K562 (cell line): Measurements from ENCODE around the gene BHLHE23. TPM values are rescaled to one million over a fixed set of nuclear protein-coding genes. Genes with fewer than 3 reads are reported as not detected.

Experiments used
- ATAC-seq: fragments of 200-7000 bp; cut with Tn5 transposase; 3 replicates; pipeline ENCODE4 v1.9.1; 2020; ENCODE audit warnings: moderate library complexity
- BruUV-seq: library from RNA; stranded (reverse); fragments of 400-500 nt; replicated peaks from 2 replicates; lab custom pipeline; 2021; lab: Mats Ljungman, UMichigan
- CTCF ChIA-PET: fragments of 300-600 bp; formaldehyde crosslinking; extraction: SDS; loops from one replicate; lab custom pipeline; 2021; ENCODE audit warnings: low intra/inter-chr PET ratio; lab: Yijun Ruan, JAX
- POLR2A ChIA-PET: fragments of 300-600, 350-650 bp; sonication (Branson Sonifier 250); formaldehyde crosslinking; extraction: SDS; loops from one replicate; lab custom pipeline; 2021; ENCODE audit warnings: antibody characterized with exemption, inconsistent platforms; lab: Yijun Ruan, JAX
- DNase-seq, 4 experiments: peaks; one replicate each; pipeline versions ENCODE4 v3.0.0 to v3.0.0-alpha.2; 2011 to 2018; ENCODE audit warnings: low spot score in 3 of 4, mixed read lengths in 3 of 4; ENCODE audit errors: extremely low read depth in 1 of 4
- FAIRE-seq: peaks from 2 replicates; lab custom pipeline; 2011; peaks lifted over from hg19 to GRCh38; lab: Jason Lieb, UNC
- H2AFZ ChIP-seq: 2 replicates; pipeline ENCODE4 v1.6.0; 2011; ENCODE audit warnings: low read depth, low read length, control low read depth, inconsistent platforms
- H3K27ac ChIP-seq: fragments of 200-600 bp; 3 replicates; pipeline ENCODE4 v1.8.0; 2011; ENCODE audit warnings: low read depth, mild to moderate bottlenecking, control low read depth, inconsistent platforms, low read length, moderate library complexity, mixed read lengths; ENCODE audit errors: extremely low read depth
- H3K27me3 ChIP-seq, 2 experiments: fragments of 300-600 bp in 1 of 2; 2 replicates in 1 of 2; 3 replicates in 1 of 2; pipeline versions ENCODE4 v1.6.0 to v1.8.0; 2011; ENCODE audit warnings: inconsistent platforms in 2 of 2, low read length in 2 of 2, mild to moderate bottlenecking in 1 of 2, mixed read lengths in 1 of 2, moderate library complexity in 1 of 2; ENCODE audit not compliant: control insufficient read depth in 2 of 2, insufficient read depth in 2 of 2
- H3K36me3 ChIP-seq: fragments of 300-600 bp; 3 replicates; pipeline ENCODE4 v1.8.0; 2011; ENCODE audit warnings: mild to moderate bottlenecking, low read length, inconsistent platforms; ENCODE audit not compliant: control insufficient read depth, insufficient read depth
- H3K4me1 ChIP-seq, 2 experiments: fragments of 200-600 bp in 1 of 2; replicated peaks in 1 of 2; 2 replicates in 1 of 2; 3 replicates in 1 of 2; pipeline versions ENCODE4 v1.5.1 to v1.8.0; 2011; ENCODE audit warnings: inconsistent platforms in 2 of 2, low read length in 2 of 2, mild to moderate bottlenecking in 1 of 2, mixed read lengths in 1 of 2, moderate library complexity in 1 of 2; ENCODE audit not compliant: control insufficient read depth in 2 of 2, insufficient read depth in 2 of 2
- H3K4me2 ChIP-seq: 2 replicates; pipeline ENCODE4 v1.6.1; 2011; ENCODE audit warnings: low read length, control low read depth, inconsistent platforms, mixed read lengths; ENCODE audit not compliant: insufficient read depth
- H3K4me3 ChIP-seq: fragments of 200-600 bp; sonication (generic), shearing (Covaris generic); 2 replicates; pipeline ENCODE4 v1.5.1; 2016; ENCODE audit warnings: control low read depth, inconsistent platforms
- H3K79me2 ChIP-seq: fragments of 200-600 bp; 3 replicates; pipeline ENCODE4 v1.8.0; 2011; ENCODE audit warnings: low read length, inconsistent platforms; ENCODE audit not compliant: control insufficient read depth, insufficient read depth
- H3K9ac ChIP-seq, 2 experiments: 2 replicates each; pipeline versions ENCODE4 v1.6.0 to v1.6.1; 2011; ENCODE audit warnings: low read depth in 2 of 2, low read length in 2 of 2, control low read depth in 1 of 2, inconsistent platforms in 1 of 2, mild to moderate bottlenecking in 1 of 2, mixed read lengths in 1 of 2; ENCODE audit not compliant: insufficient read depth in 1 of 2
- H3K9me1 ChIP-seq: one replicate; pipeline ENCODE4 v1.6.0; 2011; ENCODE audit warnings: inconsistent platforms, mild to moderate bottlenecking, low read length, moderate library complexity; ENCODE audit not compliant: control insufficient read depth, insufficient read depth
- H3K9me3 ChIP-seq: replicated peaks from 2 replicates; pipeline ENCODE4 v1.5.1; 2011; ENCODE audit warnings: low read depth, low read length, inconsistent platforms; ENCODE audit not compliant: control insufficient read depth, insufficient read depth
- H4K20me1 ChIP-seq: replicated peaks from 2 replicates; pipeline ENCODE4 v1.6.1; 2011; ENCODE audit warnings: low read length, inconsistent platforms, mixed read lengths; ENCODE audit not compliant: control insufficient read depth, insufficient read depth
- BCLAF1 ChIP-seq, 2 experiments: fragments of 450-650 bp in 1 of 2; IDR thresholded peaks; 2 replicates each; pipeline ENCODE4 v1.6.1; 2011 to 2017; ENCODE audit warnings: low read depth in 2 of 2, antibody characterized with exemption in 1 of 2, borderline replicate concordance in 1 of 2, low read length in 1 of 2, mild to moderate bottlenecking in 1 of 2, mixed read lengths in 1 of 2; ENCODE audit not compliant: control insufficient read depth in 1 of 2
- FOXJ3 ChIP-seq: sonication (generic); formaldehyde crosslinking; IDR thresholded peaks from 2 replicates; pipeline ENCODE4 v1.4.0; 2020; ENCODE audit warnings: mild to moderate bottlenecking, missing genetic modification reagents
- GATAD2B ChIP-seq: fragments of 450-650 bp; IDR thresholded peaks from 2 replicates; pipeline ENCODE4 v1.6.1; 2017; ENCODE audit warnings: mild to moderate bottlenecking, borderline replicate concordance
- PYGO2 ChIP-seq: fragments of 450-650 bp; IDR thresholded peaks from 2 replicates; pipeline ENCODE4 v1.6.1; 2016; ENCODE audit warnings: mild to moderate bottlenecking, missing genetic modification characterization, moderate library complexity, missing compliant biosample characterization
- RFX5 ChIP-seq: IDR thresholded peaks from 2 replicates; pipeline ENCODE4 v1.6.1; 2011; ENCODE audit warnings: low read depth, mild to moderate bottlenecking, improper control_type of control experiment, low read length
- SMAD3 ChIP-seq: fragments of 450-650 bp; formaldehyde crosslinking; conservative IDR thresholded peaks from 2 replicates; pipeline ENCODE4 v1.4.0; 2020; ENCODE audit warnings: mild to moderate bottlenecking
- SREBF2 ChIP-seq: sonication (generic); formaldehyde crosslinking; IDR thresholded peaks from 2 replicates; pipeline ENCODE4 v1.4.0; 2020; ENCODE audit warnings: mild to moderate bottlenecking, missing genetic modification reagents
- ZNF41 ChIP-seq: fragments of 250-450 bp; sonication (Bioruptor Pico); conservative IDR thresholded peaks from 2 replicates; pipeline ENCODE4 v1.4.0; 2020; ENCODE audit warnings: mild to moderate bottlenecking
- WGBS: fragments of 100-300 bp; shearing (Covaris generic); methylation state at CpG from one replicate; pipeline ENCODE4 v1.1.6; 2016; ENCODE audit warnings: low coverage, mixed read lengths; ENCODE audit not compliant: insufficient coverage; ENCODE audit errors: missing lambda C conversion rate; 5-methylcytosine and 5-hydroxymethylcytosine counted together
- in situ Hi-C: fragments of 300-500 bp; cut with MboI; formaldehyde crosslinking; loops from 4 replicates; pipeline ENCODE4 v1.15.0; 2018; ENCODE audit warnings: inconsistent platforms, mixed read lengths
- intact Hi-C: fragments of 100-400 bp; cut with micrococcal nuclease; formaldehyde crosslinking; loops from 2 replicates; pipeline ENCODE4 v1.14.2; 2022
- polyA plus RNA-seq, 8 experiments: library from polyadenylated mRNA; depleted of rRNA in 4 of 8; stranded (reverse) in 5 of 8; unstranded in 3 of 8; fragments of >200 nt; fragmentation: Nextera tagmentation in 2 of 8; fragmentation: Illumina TruSeq in 1 of 8; extraction: Ambion mirVana in 2 of 8; extraction: Trizol in 1 of 8; gene quantifications; 2 replicates each; pipeline versions ENCODE4 v1.2.1 to v1.2.3, GENCODE V29; 2011 to 2014; ENCODE audit warnings: inconsistent platforms in 1 of 8, missing spikeins in 1 of 8
- total RNA-seq, 7 experiments: library from RNA; depleted of rRNA in 6 of 7; stranded (reverse); fragments of >200 nt in 6 of 7; fragmentation: Illumina TruSeq in 2 of 7; extraction: Trizol in 2 of 7; gene quantifications; 2 replicates each; pipeline versions ENCODE4 v1.2.1 to v1.2.3, GENCODE V29; 2011 to 2021; ENCODE audit warnings: low replicate concordance in 1 of 7
- TF ChIP-seq, protein P1 (sequence below): fragments of 450-650 bp; IDR thresholded peaks from 2 replicates; pipeline ENCODE4 v1.6.1; 2017; ENCODE audit warnings: antibody characterized with exemption

Gene BHLHE23
- total and polyA plus RNA-seq, 9 of the 15 experiments (the other 6 are each of a cell fraction or from before 2014, with no cell fraction given), result not detected

- H3K4me3 ChIP-seq, result no peak overlapping the region
- peaks cover 36 to 85% of the 10 kb centered on the region in 2 experiments for H3K27me3 ChIP-seq
- H2AFZ ChIP-seq, result no peak overlapping the region
- no peaks in the 10 kb centered on the region for H3K36me3 ChIP-seq
- no peak for FAIRE-seq
- peaks cover 5% of the 10 kb centered on the region for H4K20me1 ChIP-seq
- in situ Hi-C loops, result no loop called here
- H3K9me1 ChIP-seq, result no peaks in the 10 kb centered on the region
- H3K9me3 ChIP-seq, result no peaks in the 10 kb centered on the region
- ATAC-seq, result no peak
- peaks cover 0 to 12% of the 10 kb centered on the region in 2 experiments; a peak in 2 of 5 replicates for H3K4me1 ChIP-seq
- no TSS peak for BruUV-seq
- ChIA-PET POLR2A (interaction anchor here (0.6 to 0.8 kb wide), 3 partner anchors 16 to 168 kb away, joined by 3 read pairs; partner anchors contain the start of gene YTHDF1), CTCF (no interaction called here)
- H3K79me2 ChIP-seq, result no peaks in the 10 kb centered on the region
- WGBS, result 0% methylated on average over 10 of the region's 10 CpGs
- H3K27ac ChIP-seq, result no peak overlapping the region
- intact Hi-C loops, result no loop called here
- H3K4me2 ChIP-seq, result no peak overlapping the region
- no peak overlapping the region for H3K9ac ChIP-seq
- TF ChIP-seq FOXJ3 (CRISPR knock-in tag) (no peak), PYGO2 (no peak), ZNF41 (CRISPR knock-in tag) (no peak), SMAD3 (CRISPR knock-in tag) (no peak), BCLAF1 (IDR thresholded peaks at IDR 0.05; ENCODE audit: borderline replicate concordance in 1 of 2, control insufficient read depth in 1 of 2, low read depth in 2 of 2, low read length in 1 of 2) (no peak), RFX5 (no peak), SREBF2 (CRISPR knock-in tag) (no peak), GATAD2B (no peak)
- TF ChIP-seq, protein P1, sequence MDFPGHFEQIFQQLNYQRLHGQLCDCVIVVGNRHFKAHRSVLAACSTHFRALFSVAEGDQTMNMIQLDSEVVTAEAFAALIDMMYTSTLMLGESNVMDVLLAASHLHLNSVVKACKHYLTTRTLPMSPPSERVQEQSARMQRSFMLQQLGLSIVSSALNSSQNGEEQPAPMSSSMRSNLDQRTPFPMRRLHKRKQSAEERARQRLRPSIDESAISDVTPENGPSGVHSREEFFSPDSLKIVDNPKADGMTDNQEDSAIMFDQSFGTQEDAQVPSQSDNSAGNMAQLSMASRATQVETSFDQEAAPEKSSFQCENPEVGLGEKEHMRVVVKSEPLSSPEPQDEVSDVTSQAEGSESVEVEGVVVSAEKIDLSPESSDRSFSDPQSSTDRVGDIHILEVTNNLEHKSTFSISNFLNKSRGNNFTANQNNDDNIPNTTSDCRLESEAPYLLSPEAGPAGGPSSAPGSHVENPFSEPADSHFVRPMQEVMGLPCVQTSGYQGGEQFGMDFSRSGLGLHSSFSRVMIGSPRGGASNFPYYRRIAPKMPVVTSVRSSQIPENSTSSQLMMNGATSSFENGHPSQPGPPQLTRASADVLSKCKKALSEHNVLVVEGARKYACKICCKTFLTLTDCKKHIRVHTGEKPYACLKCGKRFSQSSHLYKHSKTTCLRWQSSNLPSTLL, result no peak
- no peak for DNase-seq
Measured at GRCh38 chr20:63047946-63048345, 41.2 kb upstream of the BHLHE23 start.
